Endothelial cell of umbilical vein (primary cell): ENCODE measurements around the gene DNAJC7. TPM values are rescaled to one million over a fixed set of nuclear protein-coding genes. Genes with fewer than 3 reads are reported as not detected.

Experiments used
- BruUV-seq: library from RNA; stranded (reverse); fragments of 400-500 nt; replicated peaks from 2 replicates; lab custom pipeline; 2021; lab: Mats Ljungman, UMichigan
- CTCF ChIA-PET: fragments of 300-600, 350-600 bp; sonication (Branson Sonifier 250); formaldehyde crosslinking; loops from one replicate; lab custom pipeline; 2021; ENCODE audit warnings: antibody characterized with exemption, inconsistent platforms; lab: Charles Lee
- POLR2A ChIA-PET: fragments of 300-600, 350-600 bp; sonication (Branson Sonifier 250); formaldehyde crosslinking; loops from one replicate; lab custom pipeline; 2021; ENCODE audit warnings: antibody characterized with exemption, inconsistent platforms; lab: Charles Lee
- DNase-seq: peaks from one replicate; pipeline ENCODE4 v3.0.0-alpha.2; 2011; ENCODE audit warnings: low read depth, low spot score
- FAIRE-seq: peaks from 2 replicates; lab custom pipeline; 2011; peaks lifted over from hg19 to GRCh38; lab: Jason Lieb, UNC
- H2AFZ ChIP-seq: 2 replicates; pipeline ENCODE4 v1.6.0; 2012; ENCODE audit warnings: low read depth, low read length, control low read depth, inconsistent platforms
- H3K27ac ChIP-seq: 2 replicates; pipeline ENCODE4 v1.5.1; 2011; ENCODE audit warnings: low read depth, mild to moderate bottlenecking, control low read depth, low read length, moderate library complexity; ENCODE audit not compliant: insufficient read depth
- H3K27me3 ChIP-seq, 2 experiments: 2 replicates each; pipeline versions ENCODE4 v1.6.0 to v1.6.1; 2011; ENCODE audit warnings: low read length in 2 of 2, mixed read lengths in 1 of 2; ENCODE audit not compliant: control insufficient read depth in 2 of 2, insufficient read depth in 2 of 2
- H3K36me3 ChIP-seq, 2 experiments: 2 replicates in 1 of 2; 3 replicates in 1 of 2; pipeline ENCODE4 v1.5.1; 2011; ENCODE audit warnings: low read length in 2 of 2, mild to moderate bottlenecking in 1 of 2, moderate library complexity in 1 of 2; ENCODE audit not compliant: control insufficient read depth in 2 of 2, insufficient read depth in 2 of 2; ENCODE audit errors: extremely low read depth in 1 of 2
- H3K4me1 ChIP-seq: 3 replicates; pipeline ENCODE4 v1.5.1; 2011; ENCODE audit warnings: mild to moderate bottlenecking, low read length; ENCODE audit not compliant: control insufficient read depth, insufficient read depth; ENCODE audit errors: extremely low read depth
- H3K4me2 ChIP-seq: 2 replicates; pipeline ENCODE4 v1.6.1; 2011; ENCODE audit warnings: low read length, control low read depth, mixed read lengths; ENCODE audit not compliant: insufficient read depth
- H3K4me3 ChIP-seq, 3 experiments: fragments of 200-600 bp in 1 of 3; sonication (generic), shearing (Covaris generic) in 1 of 3; replicated peaks in 1 of 3; 2 replicates each; pipeline ENCODE4 v1.5.1; 2011 to 2016; ENCODE audit warnings: control low read depth in 3 of 3, low read length in 3 of 3, mild to moderate bottlenecking in 2 of 3, inconsistent platforms in 1 of 3, low read depth in 1 of 3, moderate library complexity in 1 of 3; ENCODE audit not compliant: insufficient read depth in 1 of 3
- H3K79me2 ChIP-seq: 2 replicates; pipeline ENCODE4 v1.6.0; 2012; ENCODE audit warnings: low read length, inconsistent platforms; ENCODE audit not compliant: control insufficient read depth, insufficient read depth
- H3K9ac ChIP-seq: replicated peaks from 2 replicates; pipeline ENCODE3; 2011; ENCODE audit warnings: low read length, control low read depth; ENCODE audit not compliant: insufficient read depth; ENCODE audit errors: extremely low read depth
- H3K9me1 ChIP-seq: replicated peaks from 3 replicates; pipeline ENCODE4 v1.6.0; 2011; ENCODE audit warnings: mild to moderate bottlenecking, low read length; ENCODE audit not compliant: control insufficient read depth, insufficient read depth; ENCODE audit errors: extremely low read depth
- H3K9me3 ChIP-seq: replicated peaks from 2 replicates; pipeline ENCODE4 v1.5.1; 2012; ENCODE audit warnings: low read length, inconsistent platforms; ENCODE audit not compliant: control insufficient read depth, insufficient read depth
- H4K20me1 ChIP-seq: replicated peaks from 2 replicates; pipeline ENCODE3; 2011; ENCODE audit warnings: mild to moderate bottlenecking, low read length; ENCODE audit not compliant: control insufficient read depth, insufficient read depth; ENCODE audit errors: extremely low read depth
- CTCF ChIP-seq, 2 donors: IDR thresholded peaks; 1 replicate in 1 of 2; 2 replicates in 1 of 2; pipeline ENCODE4 v1.5.1; 2011; ENCODE audit warnings: low read length in 2 of 2, mild to moderate bottlenecking in 2 of 2, moderate library complexity in 2 of 2, control low read depth in 1 of 2, inconsistent platforms in 1 of 2, low read depth in 1 of 2; ENCODE audit not compliant: insufficient read depth in 1 of 2; ENCODE audit errors: extremely low read depth in 1 of 2
- EZH2 ChIP-seq: IDR thresholded peaks from 2 replicates; pipeline ENCODE4 v1.6.1; 2012; ENCODE audit warnings: borderline replicate concordance, low read depth, mild to moderate bottlenecking, moderate library complexity, low read length, inconsistent platforms; ENCODE audit not compliant: severe bottlenecking
- FOS ChIP-seq: IDR thresholded peaks from 2 replicates; pipeline ENCODE4 v1.6.1; 2011; ENCODE audit warnings: mild to moderate bottlenecking, low read length, moderate library complexity, borderline replicate concordance; ENCODE audit not compliant: insufficient read depth
- GATA2 ChIP-seq: IDR thresholded peaks from 2 replicates; pipeline ENCODE4 v1.7.0; 2011; ENCODE audit warnings: low read depth, mild to moderate bottlenecking, moderate library complexity, mixed read lengths, low read length; ENCODE audit not compliant: insufficient read length, insufficient read depth
- JUN ChIP-seq: IDR thresholded peaks from 2 replicates; pipeline ENCODE4 v1.6.1; 2011; ENCODE audit warnings: borderline replicate concordance, low read depth; ENCODE audit not compliant: insufficient read length, insufficient read depth
- MAX ChIP-seq: IDR thresholded peaks from 2 replicates; pipeline ENCODE4 v1.6.1; 2011; ENCODE audit not compliant: insufficient read depth, insufficient read length
- MYC ChIP-seq: IDR thresholded peaks from one replicate; pipeline ENCODE4 v1.6.1; 2011; ENCODE audit warnings: mild to moderate bottlenecking, low read depth, low read length
- POLR2A ChIP-seq: IDR thresholded peaks from 2 replicates; pipeline ENCODE4 v1.6.1; 2012; ENCODE audit warnings: low read depth, mild to moderate bottlenecking, control low read depth, low read length
- POLR2AphosphoS5 ChIP-seq: IDR thresholded peaks from 2 replicates; pipeline ENCODE4 v1.6.1; 2012; ENCODE audit warnings: low read depth, mild to moderate bottlenecking, control low read depth, low read length, moderate library complexity; ENCODE audit not compliant: insufficient read depth
- dilution Hi-C: fragments of 300-500 bp; cut with MboI; formaldehyde crosslinking; loops from one replicate; pipeline ENCODE4 v1.15.0; 2019; ENCODE audit warnings: low sequenced_read_pairs; ENCODE audit not compliant: extremely low pct_ligation_motif_present
- intact Hi-C: fragments of 100-400 bp; cut with micrococcal nuclease; formaldehyde crosslinking; loops from one replicate; pipeline ENCODE4 v1.10.0; 2022
- polyA plus RNA-seq, 4 experiments: library from polyadenylated mRNA; depleted of rRNA in 3 of 4; stranded (reverse) in 3 of 4; unstranded in 1 of 4; fragments of >200 nt; gene quantifications; 2 replicates each; pipeline versions ENCODE4 v1.2.1 to v1.2.3, GENCODE V29; 2011 to 2012; ENCODE audit warnings: missing spikeins in 1 of 4
- total RNA-seq: library from RNA; stranded (reverse); gene quantifications from 2 replicates; pipeline ENCODE4 v1.2.3, GENCODE V29; 2021

DNAJC7 gene
- total and polyA plus RNA-seq, 2 donors (not counting 3 experiments of a cell fraction or from before 2014, with no cell fraction given): 19.8 to 111 TPM

- H3K36me3 ChIP-seq: no peaks in the 10 kb centered on the region
- FAIRE-seq (no peak), DNase-seq (no peak)
- H2AFZ ChIP-seq: no peak overlapping the region
- H3K9me1 ChIP-seq: no peaks in the 10 kb centered on the region
- ChIA-PET CTCF (interaction anchor here (0.7 to 1.7 kb wide), 4 partner anchors 14 to 42 kb away, joined by 3 to 8 read pairs (median 4); no protein-coding TSS in a partner anchor), POLR2A (interaction anchor here (0.7 kb wide), 1 partner anchor 63 kb away, joined by 3 read pairs; no protein-coding TSS in a partner anchor)
- H3K27ac ChIP-seq: no peak overlapping the region
- H3K4me1 ChIP-seq: no peaks in the 10 kb centered on the region
- no peaks in the 10 kb centered on the region for H4K20me1 ChIP-seq
- no peaks in the 10 kb centered on the region for H3K79me2 ChIP-seq
- H3K27me3 ChIP-seq: peaks cover 31 to 41% of the 10 kb centered on the region in 2 experiments
- no peaks in the 10 kb centered on the region for H3K9me3 ChIP-seq
- no TSS peak for BruUV-seq
- TF ChIP-seq EZH2 (no peak), POLR2A (no peak), CTCF (IDR thresholded peaks at IDR 0.05; ENCODE audit: extremely low read depth in 1 of 2, insufficient read depth in 1 of 2, low read depth in 1 of 2, low read length in 2 of 2) (no peak), GATA2 (no peak), JUN (no peak), POLR2AphosphoS5 (no peak), MAX (no peak), MYC (no peak), FOS (no peak)
- no peak overlapping the region for H3K9ac ChIP-seq
- no peak overlapping the region for H3K4me2 ChIP-seq
- dilution Hi-C loops (no loop called here), intact Hi-C loops (no loop called here)
- H3K4me3 ChIP-seq: no peak overlapping the region
Observed at GRCh38 chr17:42053731-42054500, 36.7 kb upstream of the DNAJC7 start.
